Measurements from ENCODE around the gene HOXD10.

Gene HOXD10

GRCh38 chr2:176137252-176137580 lies 20.6 kb downstream of the HOXD10 start:
- DNase-seq: no peak

DNA sequence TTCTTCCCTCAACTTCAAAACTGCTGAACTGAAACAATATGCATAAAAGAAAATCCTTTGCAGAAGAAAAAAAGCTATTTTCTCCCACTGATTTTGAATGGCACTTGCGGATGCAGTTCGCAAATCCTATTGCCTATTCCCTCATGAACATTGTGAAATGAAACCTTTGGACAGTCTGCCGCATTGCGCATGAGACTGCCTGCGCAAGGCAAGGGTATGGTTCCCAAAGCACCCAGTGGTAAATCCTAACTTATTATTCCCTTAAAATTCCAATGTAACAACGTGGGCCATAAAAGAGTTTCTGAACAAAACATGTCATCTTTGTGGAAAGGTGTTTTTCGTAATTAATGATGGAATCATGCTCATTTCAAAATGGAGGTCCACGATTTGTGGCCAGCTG lies 21.3 kb downstream of the HOXD10 start:
- DNase-seq: no peak

DNA sequence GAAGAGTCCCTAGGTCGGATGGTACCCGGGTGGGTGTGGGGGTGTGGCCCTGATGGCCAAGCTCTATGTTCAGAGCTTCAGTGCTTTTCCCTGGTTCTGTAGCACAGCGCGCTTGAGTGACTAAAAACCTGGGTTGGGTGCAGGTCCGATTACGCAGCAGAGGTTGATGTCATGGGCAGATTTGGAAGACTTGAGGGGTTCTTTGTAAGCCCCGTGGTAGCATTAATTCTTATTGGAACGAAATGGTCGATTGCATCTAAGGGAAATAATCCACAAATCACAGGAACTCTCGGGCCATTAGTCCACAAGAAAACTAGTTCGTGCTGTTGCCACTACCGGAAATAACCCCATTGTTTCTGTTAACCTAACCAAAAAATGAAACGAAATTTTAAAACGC lies 21.9 kb downstream of the HOXD10 start:
- no peak for DNase-seq

GRCh38 chr2:176138923-176139660 lies 22.5 kb downstream of the HOXD10 start:
- no peak for DNase-seq

- no peak for DNase-seq
Observed at GRCh38 chr2:176139661-176140512, 23.3 kb downstream of the HOXD10 start.

- peak; percentile 38 to 62 for DNase-seq
Observed at GRCh38 chr2:176140513-176141317, 24.1 kb downstream of the HOXD10 start.

DNA sequence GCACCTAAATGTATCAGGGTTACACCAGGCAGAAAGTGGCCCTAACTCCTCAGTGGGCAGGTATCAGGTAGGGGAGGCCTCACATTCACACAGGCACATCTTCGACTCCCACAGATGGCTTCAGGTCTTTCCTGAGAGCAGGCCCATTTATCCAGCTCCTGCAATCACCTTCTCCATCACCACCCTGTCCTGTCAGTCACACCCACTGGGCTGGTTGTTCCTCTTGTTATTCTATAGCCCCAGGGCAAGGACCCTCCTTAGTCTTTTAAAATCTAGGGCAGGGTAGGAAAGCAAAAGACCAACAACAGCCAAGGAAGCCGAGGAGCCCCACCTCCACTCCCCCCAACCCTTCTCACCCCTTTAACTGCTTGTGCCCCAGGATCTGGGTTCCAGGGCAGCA lies 25.7 kb downstream of the HOXD10 start:
- no peak for DNase-seq

DNA sequence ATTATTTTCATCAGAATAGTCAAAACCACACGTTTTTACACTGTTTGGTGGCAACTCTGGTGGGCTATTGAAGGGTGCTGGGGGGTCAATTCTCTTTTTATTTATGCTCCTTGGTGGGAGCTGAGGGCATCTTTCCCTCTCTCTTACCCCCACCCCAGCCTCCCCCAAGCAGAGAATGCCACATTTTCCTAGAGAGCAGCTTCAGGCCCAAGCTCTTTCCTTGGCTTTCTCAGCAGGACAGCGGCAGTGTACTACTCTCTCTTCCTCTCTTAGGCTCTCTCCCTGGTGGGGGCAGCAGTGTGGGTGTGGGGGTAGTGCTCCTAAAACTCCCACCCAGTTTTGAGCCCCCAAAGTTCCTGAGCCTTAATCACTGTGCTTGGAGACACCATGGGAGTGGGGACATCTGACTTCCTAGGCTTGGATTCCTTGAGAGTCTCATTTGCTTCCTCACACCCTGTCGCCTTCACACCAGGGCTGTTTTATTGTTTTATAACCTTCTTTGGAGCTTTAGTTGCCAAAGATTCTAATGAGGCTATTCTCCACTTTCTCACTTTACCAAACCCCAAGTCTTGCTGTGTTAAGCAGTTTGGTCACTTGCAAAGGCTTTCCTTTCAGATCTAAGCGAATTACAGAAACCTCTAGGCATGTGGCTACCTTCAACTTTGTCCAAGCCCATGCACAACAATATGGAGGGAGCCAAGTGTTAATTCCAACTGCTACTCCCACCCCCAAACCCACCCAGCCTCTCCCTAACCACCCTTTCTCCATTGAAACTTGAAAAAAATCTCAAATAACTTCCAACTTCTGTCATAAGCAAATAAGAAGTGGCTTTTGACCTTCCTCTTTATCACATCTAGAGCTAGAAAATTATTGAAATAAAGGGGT lies 28.7 kb downstream of the HOXD10 start:
- DNase-seq: no peak

- no peak for DNase-seq
Observed at GRCh38 chr2:176146101-176146500, 29.5 kb downstream of the HOXD10 start.

GRCh38 chr2:176146645-176147044 lies 30.1 kb downstream of the HOXD10 start:
- DNase-seq: no peak

GRCh38 chr2:176147210-176147799 lies 30.7 kb downstream of the HOXD10 start:
- DNase-seq: no peak

DNA sequence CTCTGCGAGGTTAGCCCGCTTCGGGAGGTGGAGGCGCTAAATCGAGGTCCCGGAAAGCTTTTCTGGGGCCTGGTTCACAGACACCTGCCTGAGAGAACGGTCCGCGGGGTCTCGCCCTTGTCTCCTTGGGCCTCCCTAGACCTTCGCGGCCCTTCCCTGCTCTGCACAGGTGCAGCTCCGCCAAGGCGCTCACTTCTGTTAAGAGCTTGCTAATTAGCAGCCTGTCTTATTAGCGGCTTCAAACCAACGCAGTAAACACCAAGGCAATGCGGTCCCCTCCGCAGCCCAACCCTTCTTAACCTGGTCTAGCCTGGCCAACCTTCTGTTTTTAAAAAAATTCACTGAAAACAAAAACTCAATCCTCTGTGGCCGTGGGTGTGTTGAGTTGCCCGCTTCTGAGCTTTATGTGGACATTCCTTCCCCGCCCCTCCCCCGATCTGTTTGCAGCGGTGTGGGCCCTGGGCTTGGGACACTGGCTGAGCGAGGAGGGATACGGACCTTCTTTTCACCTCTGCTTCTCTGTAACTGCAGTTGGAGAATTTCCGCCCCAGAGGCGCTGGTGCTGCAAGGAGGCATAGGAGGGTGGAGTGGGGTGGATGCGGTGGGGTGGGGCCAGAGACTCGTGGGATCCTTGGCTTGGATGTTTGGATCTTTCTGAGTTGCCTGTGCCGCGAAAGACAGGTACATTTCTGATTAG lies 31.4 kb downstream of the HOXD10 start:
- DNase-seq: no peak

DNA sequence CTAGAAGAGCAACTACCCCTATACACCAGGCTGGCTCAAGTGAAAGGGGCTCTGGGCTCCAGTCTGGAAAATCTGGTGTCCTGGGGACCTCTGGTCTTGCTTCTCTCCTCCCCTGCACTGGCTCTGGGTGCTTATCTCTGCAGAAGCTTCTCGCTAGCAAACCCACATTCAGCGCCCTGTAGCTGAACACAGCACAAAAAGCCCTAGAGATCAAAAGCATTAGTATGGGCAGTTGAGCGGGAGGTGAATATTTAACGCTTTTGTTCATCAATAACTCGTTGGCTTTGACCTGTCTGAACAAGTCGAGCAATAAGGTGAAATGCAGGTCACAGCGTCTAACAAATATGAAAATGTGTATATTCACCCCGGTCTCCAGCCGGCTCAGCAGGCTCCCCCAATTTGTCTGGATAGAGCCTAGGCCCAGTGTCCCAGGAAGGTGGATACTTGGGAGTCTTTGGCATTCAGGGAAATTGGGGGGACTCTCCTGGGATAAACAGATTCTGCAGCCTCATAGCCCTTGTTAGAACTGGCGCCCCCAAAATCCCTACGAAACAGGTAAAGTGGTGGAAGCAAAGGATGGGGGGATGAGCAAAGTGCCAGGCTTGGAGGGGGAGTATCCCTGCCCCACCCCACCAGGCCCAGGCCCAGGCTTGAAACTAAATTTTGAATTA lies 32.3 kb downstream of the HOXD10 start:
- DNase-seq: no peak

DNA sequence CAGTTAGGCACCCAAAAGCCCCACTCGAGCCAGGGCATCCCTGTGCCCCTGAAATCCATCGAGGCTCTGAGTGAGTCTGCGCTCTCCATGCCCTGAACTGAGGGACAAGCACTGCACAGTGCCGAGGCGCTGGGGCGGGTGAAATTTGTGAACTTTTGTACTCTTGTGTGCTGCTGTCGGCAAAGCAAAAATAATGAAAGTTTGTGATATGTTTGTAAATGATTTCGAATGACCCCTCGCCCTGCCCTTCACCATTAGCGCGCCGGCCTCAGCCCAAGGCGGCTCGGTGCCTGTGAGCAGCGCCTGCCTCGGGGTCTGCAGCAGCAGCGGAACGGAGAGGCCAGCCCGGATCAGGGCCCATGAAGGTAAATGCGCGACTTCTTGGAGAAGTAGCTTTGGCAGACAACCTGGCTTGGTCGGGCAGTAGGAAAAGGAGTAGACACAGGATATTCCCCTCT lies 32.9 kb downstream of the HOXD10 start:
- no peak for DNase-seq

GRCh38 chr2:176149939-176150583 lies 33.5 kb downstream of the HOXD10 start:
- DNase-seq: no peak

DNA sequence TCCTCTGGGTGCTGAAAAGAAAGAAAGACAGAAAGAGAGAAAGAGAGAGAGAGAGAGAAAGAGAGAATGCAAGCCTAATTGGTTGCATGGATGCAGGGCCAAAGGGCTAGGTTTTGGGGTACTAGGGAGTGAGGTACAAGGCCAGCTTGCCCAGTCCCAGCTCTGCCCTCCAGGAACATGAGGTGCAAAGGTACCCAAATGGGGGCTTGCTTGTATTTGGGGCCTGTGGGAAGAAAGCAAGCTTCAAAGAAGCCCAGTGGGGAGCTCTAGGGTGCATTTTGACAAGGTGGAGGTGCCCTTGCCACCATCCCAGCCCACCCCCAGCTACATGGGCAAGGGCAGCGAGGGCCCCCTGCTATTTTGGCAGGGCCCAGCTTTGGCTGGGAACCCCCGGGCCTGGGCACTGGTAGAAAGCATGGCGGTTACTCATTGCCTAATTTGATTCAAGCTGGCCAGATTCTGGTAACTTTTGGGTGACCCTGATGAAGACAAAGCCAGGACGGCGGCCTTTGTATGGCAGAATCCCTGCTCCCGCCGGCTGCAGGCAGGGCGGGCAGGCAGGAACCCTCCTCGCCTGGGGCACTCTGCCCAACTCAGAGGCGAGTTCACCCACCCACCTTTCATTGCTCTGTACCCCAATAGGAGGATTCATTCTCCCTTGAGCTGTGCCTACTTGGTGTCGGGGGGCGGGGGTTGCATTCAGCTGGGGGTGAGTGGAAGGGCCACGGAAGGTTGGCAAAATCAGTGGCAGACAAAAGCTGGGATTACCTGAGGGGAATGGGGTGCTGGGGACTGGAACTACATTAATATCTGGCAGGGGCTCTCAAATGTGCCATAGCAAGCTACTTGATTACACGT lies 34.2 kb downstream of the HOXD10 start:
- no peak for DNase-seq

GRCh38 chr2:176151442-176152287 lies 35.1 kb downstream of the HOXD10 start, which contains the start of gene HOXD4:
Gene HOXD4, plus strand, starts transcription at chr2:176151550. Its CDS starts 84 bp downstream, at chr2:176151634.
- DNase-seq: no peak

All from stimulated activated CD4-positive, alpha-beta T cell treated with anti-CD3 and anti-CD28 coated beads, Interleukin-4, amount 100 ng/mL, for 4 hours (primary cell).